ENCODE measurements around the gene NPC1L1.
"Not testable (repeated sequence)": the region's sequence is repeated elsewhere in the genome, so short reads cannot be mapped to it uniquely, and the experiment has no call there.

Gene NPC1L1

DNA sequence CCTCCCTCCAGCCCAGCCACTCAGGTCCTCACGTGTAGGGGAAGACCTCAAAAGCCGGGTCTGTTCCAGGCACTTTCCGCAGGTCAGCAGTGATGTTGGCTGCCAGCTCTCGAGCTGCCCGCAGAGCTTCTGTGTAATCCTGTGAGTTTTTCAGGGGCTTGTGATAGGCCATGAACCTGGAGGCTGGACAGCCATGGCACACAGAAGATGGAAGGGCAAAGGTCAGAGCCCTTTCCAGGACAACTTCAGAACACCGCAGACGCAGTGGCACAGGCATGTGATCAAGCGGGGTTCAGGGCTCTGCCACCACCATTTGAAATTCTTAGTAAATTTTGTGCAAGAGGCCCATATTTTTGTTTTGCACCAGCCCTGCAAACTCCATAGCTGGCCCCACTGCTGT, 24.0 kb downstream of the NPC1L1 start:
- TF ChIP-seq, protein P1, sequence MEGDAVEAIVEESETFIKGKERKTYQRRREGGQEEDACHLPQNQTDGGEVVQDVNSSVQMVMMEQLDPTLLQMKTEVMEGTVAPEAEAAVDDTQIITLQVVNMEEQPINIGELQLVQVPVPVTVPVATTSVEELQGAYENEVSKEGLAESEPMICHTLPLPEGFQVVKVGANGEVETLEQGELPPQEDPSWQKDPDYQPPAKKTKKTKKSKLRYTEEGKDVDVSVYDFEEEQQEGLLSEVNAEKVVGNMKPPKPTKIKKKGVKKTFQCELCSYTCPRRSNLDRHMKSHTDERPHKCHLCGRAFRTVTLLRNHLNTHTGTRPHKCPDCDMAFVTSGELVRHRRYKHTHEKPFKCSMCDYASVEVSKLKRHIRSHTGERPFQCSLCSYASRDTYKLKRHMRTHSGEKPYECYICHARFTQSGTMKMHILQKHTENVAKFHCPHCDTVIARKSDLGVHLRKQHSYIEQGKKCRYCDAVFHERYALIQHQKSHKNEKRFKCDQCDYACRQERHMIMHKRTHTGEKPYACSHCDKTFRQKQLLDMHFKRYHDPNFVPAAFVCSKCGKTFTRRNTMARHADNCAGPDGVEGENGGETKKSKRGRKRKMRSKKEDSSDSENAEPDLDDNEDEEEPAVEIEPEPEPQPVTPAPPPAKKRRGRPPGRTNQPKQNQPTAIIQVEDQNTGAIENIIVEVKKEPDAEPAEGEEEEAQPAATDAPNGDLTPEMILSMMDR (IDR thresholded peaks at IDR 0.05; ENCODE audit: borderline replicate concordance, control extremely low read depth, extremely low read depth, insufficient read depth, missing control alignments): no peak
- in situ Hi-C loops (cut with MboI; ENCODE audit: low sequenced_read_pairs, unreplicated experiment): no loop called here
- DNase-seq (ENCODE audit: low spot score): no peak

DNA sequence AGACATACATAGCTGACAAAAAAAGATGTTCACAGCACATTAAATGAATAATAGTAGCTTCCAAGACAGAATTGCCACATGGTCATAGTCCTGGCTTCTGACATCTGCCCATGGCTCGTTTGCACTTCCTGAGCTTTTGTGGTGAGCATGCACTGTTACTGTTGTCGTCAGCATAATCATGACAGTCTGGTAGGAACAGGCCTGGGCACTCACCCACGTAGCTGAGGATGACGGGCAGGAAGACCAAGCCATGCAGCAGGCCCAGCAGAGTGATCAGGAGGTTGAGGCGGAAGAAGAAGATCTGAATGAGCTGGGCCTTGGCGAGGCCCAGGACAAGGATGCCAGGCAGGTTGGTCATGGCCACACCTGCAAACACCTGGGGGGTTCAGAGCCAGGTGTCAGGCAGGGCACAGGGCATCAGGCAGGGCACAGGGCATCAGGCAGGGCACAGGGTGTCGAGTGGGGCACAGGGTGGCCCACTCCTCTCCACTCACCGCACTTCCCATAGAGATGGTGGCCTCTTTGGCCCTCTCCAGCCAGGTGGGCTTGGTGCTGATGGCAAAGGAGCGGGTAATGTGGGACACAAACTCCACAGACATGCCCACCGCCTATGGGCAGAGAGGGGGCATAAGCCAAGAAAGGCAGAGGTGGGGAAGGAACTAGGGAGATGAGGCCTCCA, 25.4 kb downstream of the NPC1L1 start:
- in situ Hi-C loops (cut with MboI; ENCODE audit: low sequenced_read_pairs, unreplicated experiment): no loop called here
- DNase-seq (ENCODE audit: low spot score): peak; percentile 11
- TF ChIP-seq, protein P1 (IDR thresholded peaks at IDR 0.05; ENCODE audit: borderline replicate concordance, control extremely low read depth, extremely low read depth, insufficient read depth, missing control alignments): no peak

DNA sequence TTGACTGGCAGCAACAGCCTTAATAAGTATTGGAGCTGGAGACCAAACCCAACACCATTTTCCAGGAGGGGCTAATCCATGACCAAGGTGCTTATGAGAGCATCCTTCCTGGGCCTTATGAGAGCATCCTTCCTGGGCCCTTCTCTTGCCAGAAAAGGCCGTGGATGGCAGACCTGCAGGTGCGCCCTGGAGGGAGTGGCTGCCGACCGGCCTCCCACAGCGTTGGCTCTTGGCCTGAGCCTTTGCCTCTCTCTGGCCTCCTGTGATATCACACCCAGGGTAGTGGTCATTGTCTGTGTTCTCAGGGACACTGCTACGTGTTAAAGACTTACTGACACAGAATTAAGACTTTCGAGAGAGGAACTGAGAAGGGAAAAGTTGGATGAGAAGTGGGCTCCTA, 28.4 kb downstream of the NPC1L1 start:
- TF ChIP-seq, protein P1 (IDR thresholded peaks at IDR 0.05; ENCODE audit: borderline replicate concordance, control extremely low read depth, extremely low read depth, insufficient read depth, missing control alignments): no peak
- in situ Hi-C loops (cut with MboI; ENCODE audit: low sequenced_read_pairs, unreplicated experiment): no loop called here
- DNase-seq (ENCODE audit: low spot score): no peak

DNA sequence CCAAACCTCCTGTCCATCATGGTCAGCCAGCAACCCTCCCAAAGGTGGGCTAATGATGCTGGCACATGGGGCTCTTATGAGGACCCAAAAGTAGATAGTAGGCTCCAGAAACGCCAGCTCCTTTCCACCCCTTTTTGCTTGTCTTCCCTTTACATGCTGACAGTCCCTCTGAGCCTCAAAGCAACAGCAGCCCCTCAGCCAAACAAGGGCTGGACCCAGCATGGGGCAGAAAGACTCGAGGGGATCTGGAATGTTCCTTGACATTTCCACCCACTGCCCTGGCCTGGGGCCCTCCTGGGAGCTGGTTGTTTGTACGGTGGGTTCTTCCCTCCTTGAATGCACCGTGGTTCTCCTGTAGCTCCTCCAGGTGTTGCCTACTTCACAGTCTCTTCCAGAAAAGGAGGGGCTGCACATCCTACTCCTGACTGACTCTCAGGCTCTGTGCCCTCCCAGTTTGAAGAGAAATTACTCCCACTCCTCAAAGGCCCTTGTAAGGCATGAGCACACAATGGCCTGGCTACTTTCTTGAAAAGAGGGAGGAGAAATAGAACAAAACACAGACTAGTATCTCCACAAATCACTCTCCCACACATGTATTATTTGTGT, 29.2 kb downstream of the NPC1L1 start:
- in situ Hi-C loops (cut with MboI; ENCODE audit: low sequenced_read_pairs, unreplicated experiment): no loop called here
- TF ChIP-seq, protein P1 (IDR thresholded peaks at IDR 0.05; ENCODE audit: borderline replicate concordance, control extremely low read depth, extremely low read depth, insufficient read depth, missing control alignments): no peak
- no peak for DNase-seq (ENCODE audit: low spot score)

DNA sequence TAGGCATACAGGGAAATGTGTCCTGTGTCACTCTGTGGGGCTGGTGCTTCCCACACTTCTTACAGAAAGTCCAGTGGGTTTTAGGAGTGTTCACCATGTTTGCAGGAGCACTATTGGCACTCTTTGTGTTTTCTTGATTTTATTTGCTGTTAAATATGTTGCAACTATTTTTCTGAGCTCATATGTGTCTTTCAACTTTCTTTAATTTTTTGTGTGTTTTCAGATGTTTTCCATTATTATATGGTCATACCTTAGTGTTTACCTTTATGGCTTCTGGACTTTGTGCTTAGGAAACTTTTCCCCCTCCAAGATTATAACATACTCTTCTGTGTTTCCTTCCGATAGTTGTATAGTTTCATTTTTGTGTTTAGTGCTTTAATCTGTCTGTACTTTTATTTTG, 29.9 kb downstream of the NPC1L1 start:
- TF ChIP-seq, protein P1 (IDR thresholded peaks at IDR 0.05; ENCODE audit: borderline replicate concordance, control extremely low read depth, extremely low read depth, insufficient read depth, missing control alignments): no peak
- in situ Hi-C loops (cut with MboI; ENCODE audit: low sequenced_read_pairs, unreplicated experiment): no loop called here
- no peak for DNase-seq (ENCODE audit: low spot score)

DNA sequence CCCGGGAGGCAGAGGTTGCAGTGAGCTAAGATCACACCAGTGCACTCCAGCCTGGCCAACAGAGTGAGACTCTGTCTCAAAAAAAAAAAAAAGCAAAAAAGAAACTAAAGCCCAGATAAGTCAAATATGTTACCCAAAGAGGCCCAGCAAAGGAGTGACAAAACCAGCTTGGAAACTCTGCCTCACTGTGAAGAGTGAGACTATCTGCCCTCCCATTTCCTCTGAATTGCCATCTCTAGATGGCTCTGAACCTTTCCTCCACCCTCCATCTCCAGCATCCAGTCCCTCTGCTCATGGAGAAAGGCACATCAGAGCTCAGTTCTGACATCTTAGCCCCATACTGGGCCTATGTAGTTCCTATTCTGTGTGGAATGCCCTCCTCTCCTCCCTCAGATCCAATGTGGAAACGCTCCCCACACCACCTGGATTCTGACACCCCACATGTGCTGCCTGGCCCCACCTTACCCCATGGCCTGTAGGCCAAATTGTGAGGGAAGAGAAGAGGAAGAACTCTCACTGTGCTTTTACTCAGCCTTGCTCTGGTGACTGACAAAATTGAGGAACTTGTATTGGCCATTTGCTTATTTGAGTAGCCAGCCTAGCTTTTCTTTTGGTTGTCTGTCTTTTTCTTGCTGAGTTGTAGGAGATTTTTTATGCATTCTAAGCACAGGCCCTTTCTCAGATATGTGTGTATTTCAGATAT, 32.7 kb downstream of the NPC1L1 start:
- in situ Hi-C loops (cut with MboI; ENCODE audit: low sequenced_read_pairs, unreplicated experiment): no loop called here
- TF ChIP-seq, protein P1 (IDR thresholded peaks at IDR 0.05; ENCODE audit: borderline replicate concordance, control extremely low read depth, extremely low read depth, insufficient read depth, missing control alignments): no peak
- DNase-seq (ENCODE audit: low spot score): no peak

DNA sequence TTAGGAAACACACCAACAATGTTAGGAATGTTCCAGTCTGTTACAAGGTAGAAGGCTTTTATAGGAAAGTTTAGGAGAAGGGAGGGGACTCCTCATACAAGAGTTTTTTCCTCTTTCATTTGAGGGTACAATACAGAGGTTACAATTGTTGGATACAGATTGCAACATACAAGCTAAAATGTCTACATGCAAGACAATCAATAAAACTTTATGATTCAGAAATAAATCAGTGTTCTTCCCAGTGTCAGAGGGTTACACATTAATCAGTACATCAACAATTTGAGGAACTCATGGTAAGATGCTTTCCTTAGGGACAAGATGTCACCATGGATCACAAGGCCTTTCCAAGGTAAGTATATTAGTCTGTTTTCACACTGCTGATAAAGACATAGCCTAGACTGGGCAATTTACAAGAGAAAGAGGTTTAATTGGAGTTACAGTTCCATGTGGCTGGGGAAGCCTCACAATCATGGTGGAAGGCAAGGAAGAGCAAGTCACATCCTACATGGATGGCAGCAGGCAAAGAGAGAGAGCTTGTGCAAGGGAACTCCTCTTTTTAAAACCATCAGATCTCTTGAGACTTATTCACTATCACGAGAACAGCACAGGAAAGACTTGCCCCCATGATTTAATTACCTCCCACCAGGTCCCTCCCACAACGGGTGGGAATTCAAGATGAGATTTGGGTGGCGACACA, 34.4 kb downstream of the NPC1L1 start:
- in situ Hi-C loops (cut with MboI; ENCODE audit: low sequenced_read_pairs, unreplicated experiment); DNase-seq (ENCODE audit: low spot score): not testable (repeated sequence)
